CD14-positive monocyte (primary cell): ENCODE measurements around the gene C9orf78. TPM values are rescaled to one million over a fixed set of nuclear protein-coding genes. Genes with fewer than 3 reads are reported as not detected.
A peak's percentile ranks its signal among the peaks of the same experiment; 100 is the strongest.

Experiments used
- DNase-seq, 3 donors: peaks; one replicate each; pipeline ENCODE4 v3.0.0-alpha.2; 2011 to 2022
- H2AFZ ChIP-seq: 2 replicates; pipeline ENCODE4 v1.6.0; 2012; ENCODE audit warnings: mild to moderate bottlenecking, low read depth, low read length, inconsistent platforms; ENCODE audit not compliant: insufficient read depth, poor library complexity, severe bottlenecking
- H3K27ac ChIP-seq, 2 donors: 1 replicate in 1 of 2; 2 replicates in 1 of 2; pipeline ENCODE4 v1.5.1; 2012 to 2013; ENCODE audit warnings: low read length in 2 of 2, control low read depth in 1 of 2, inconsistent platforms in 1 of 2, low read depth in 1 of 2, mild to moderate bottlenecking in 1 of 2
- H3K27me3 ChIP-seq, 2 donors: one replicate each; pipeline versions ENCODE4 v1.6.0 to v1.6.1; 2011 to 2013; ENCODE audit warnings: low read length in 2 of 2; ENCODE audit not compliant: control insufficient read depth in 2 of 2, insufficient read depth in 2 of 2
- H3K36me3 ChIP-seq, 2 donors: replicated peaks in 1 of 2; 1 replicate in 1 of 2; 2 replicates in 1 of 2; pipeline versions ENCODE4 v1.5.1 to v1.6.1; 2012 to 2013; ENCODE audit warnings: low read length in 2 of 2, control low read depth in 1 of 2, inconsistent platforms in 1 of 2, mild to moderate bottlenecking in 1 of 2; ENCODE audit not compliant: insufficient read depth in 2 of 2, control insufficient read depth in 1 of 2
- H3K4me1 ChIP-seq, 2 donors: 1 replicate in 1 of 2; 2 replicates in 1 of 2; pipeline versions ENCODE4 v1.5.1 to v1.6.1; 2012 to 2013; ENCODE audit warnings: low read length in 2 of 2, control low read depth in 1 of 2, inconsistent platforms in 1 of 2, mild to moderate bottlenecking in 1 of 2, moderate library complexity in 1 of 2; ENCODE audit not compliant: insufficient read depth in 2 of 2, control insufficient read depth in 1 of 2
- H3K4me2 ChIP-seq: replicated peaks from 2 replicates; pipeline ENCODE3; 2012; ENCODE audit warnings: low read length, moderate library complexity, mild to moderate bottlenecking; ENCODE audit not compliant: poor library complexity, severe bottlenecking; ENCODE audit errors: extremely low read depth
- H3K4me3 ChIP-seq, 3 experiments: fragments of 200-600 bp in 1 of 3; sonication (generic) in 1 of 3; replicated peaks in 1 of 3; 1 replicate in 2 of 3; 2 replicates in 1 of 3; pipeline ENCODE4 v1.5.1; 2011 to 2013; ENCODE audit warnings: low read length in 3 of 3, mild to moderate bottlenecking in 3 of 3, control low read depth in 2 of 3, low read depth in 2 of 3, inconsistent platforms in 1 of 3, moderate library complexity in 1 of 3
- H3K79me2 ChIP-seq: 2 replicates; pipeline ENCODE4 v1.6.0; 2012; ENCODE audit warnings: mild to moderate bottlenecking, control low read depth, inconsistent platforms, low read length, moderate library complexity; ENCODE audit not compliant: insufficient read depth
- H3K9ac ChIP-seq: 2 replicates; pipeline ENCODE4 v1.6.0; 2017; ENCODE audit warnings: low read length, mild to moderate bottlenecking; ENCODE audit not compliant: insufficient read depth, poor library complexity, severe bottlenecking
- H3K9me3 ChIP-seq, 2 donors: replicated peaks in 1 of 2; 1 replicate in 1 of 2; 2 replicates in 1 of 2; pipeline versions ENCODE4 v1.5.1 to v1.6.1; 2012 to 2013; ENCODE audit warnings: low read length in 2 of 2, control low read depth in 1 of 2; ENCODE audit not compliant: control insufficient read depth in 1 of 2, insufficient read depth in 1 of 2
- H4K20me1 ChIP-seq: 2 replicates; pipeline ENCODE4 v1.6.0; 2012; ENCODE audit warnings: mild to moderate bottlenecking, low read length, control low read depth, moderate library complexity; ENCODE audit not compliant: insufficient read depth
- H3K27ac Mint-ChIP-seq, 7 donors: one replicate each; pipeline ENCODE4 v1.8.0; 2020; ENCODE audit warnings: mild to moderate bottlenecking in 7 of 7, mixed read lengths in 7 of 7, moderate library complexity in 6 of 7, inconsistent platforms in 2 of 7
- H3K27me3 Mint-ChIP-seq, 3 donors: one replicate each; pipeline ENCODE4 v1.8.0; 2021 to 2022; ENCODE audit warnings: low read depth in 3 of 3, mild to moderate bottlenecking in 3 of 3, mixed read lengths in 3 of 3, moderate library complexity in 3 of 3, inconsistent platforms in 1 of 3
- H3K36me3 Mint-ChIP-seq, 2 donors: one replicate each; pipeline ENCODE4 v1.8.0; 2020; ENCODE audit warnings: mixed read lengths in 2 of 2, inconsistent platforms in 1 of 2, mild to moderate bottlenecking in 1 of 2
- H3K4me1 Mint-ChIP-seq: one replicate; pipeline ENCODE4 v1.8.0; 2020; ENCODE audit warnings: mild to moderate bottlenecking, mixed read lengths
- H3K4me3 Mint-ChIP-seq, 2 donors: one replicate each; pipeline ENCODE4 v1.8.0; 2020; ENCODE audit warnings: mild to moderate bottlenecking in 2 of 2, mixed read lengths in 2 of 2, moderate library complexity in 1 of 2
- H3K9me3 Mint-ChIP-seq, 7 donors: one replicate each; pipeline ENCODE4 v1.8.0; 2020 to 2022; ENCODE audit warnings: mixed read lengths in 7 of 7, mild to moderate bottlenecking in 6 of 7, moderate library complexity in 6 of 7, inconsistent platforms in 2 of 7
- CTCF ChIP-seq: fragments of 200-600 bp; IDR thresholded peaks from one replicate; pipeline ENCODE4 v1.8.0; 2022; ENCODE audit warnings: antibody characterized with exemption, mild to moderate bottlenecking
- WGBS: methylation state at CpG from one replicate; pipeline ENCODE4 v1.1.5; 2013; ENCODE audit warnings: missing lambda C conversion rate; ENCODE audit not compliant: insufficient coverage; 5-methylcytosine and 5-hydroxymethylcytosine counted together
- intact Hi-C, 2 donors: fragments of 100-400 bp; cut with micrococcal nuclease; formaldehyde crosslinking; loops; one replicate each; pipeline versions ENCODE4 v1.15.0 to v1.15.1; 2023
- polyA plus RNA-seq, 3 donors: library from polyadenylated mRNA; depleted of rRNA in 1 of 3; unstranded in 2 of 3; stranded (reverse) in 1 of 3; fragments of 300-500 nt in 2 of 3; fragments of >200 nt in 1 of 3; fragmentation: Illumina TruSeq in 2 of 3; gene quantifications; 1 replicate in 2 of 3; 2 replicates in 1 of 3; pipeline ENCODE4 v1.2.3, GENCODE V29; 2012 to 2021

The C9orf78 gene
- polyA plus RNA-seq, 3 donors: 53.3 to 82.4 (median 65.5) TPM

DNA sequence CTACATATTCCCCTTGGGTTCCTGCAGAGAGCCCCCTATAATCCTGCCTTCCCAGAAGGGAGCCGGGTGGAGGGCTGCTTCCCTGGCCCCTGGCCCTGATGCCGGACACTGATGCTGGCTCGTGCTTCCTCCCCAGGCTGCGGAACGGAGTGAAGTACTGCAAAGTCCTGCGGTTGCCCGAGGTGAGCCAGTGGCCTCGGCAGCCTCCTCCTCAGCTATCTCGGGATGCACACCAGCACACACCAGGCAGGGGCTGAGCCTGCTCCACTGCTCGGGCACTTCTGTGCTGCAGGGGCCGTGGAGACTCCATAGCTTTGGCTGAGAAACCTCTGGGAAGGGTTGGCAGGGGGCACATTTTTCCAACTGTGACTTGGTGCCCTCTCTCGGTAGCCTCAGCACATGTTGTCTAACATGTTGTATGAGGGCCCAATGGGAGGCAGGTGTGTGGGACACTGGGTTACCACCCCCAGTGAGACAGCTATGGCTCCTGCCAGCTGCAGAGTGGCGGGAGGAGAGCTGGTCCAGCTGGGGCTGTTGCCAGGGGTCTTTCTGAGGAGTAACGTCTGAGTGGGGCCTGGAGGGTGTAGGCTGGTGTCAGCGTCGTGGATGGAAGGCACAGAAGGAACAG, 38.6 kb upstream of the C9orf78 start:
- H3K27me3 ChIP-seq: no peaks in the 10 kb centered on the region
- H3K27ac ChIP-seq: no peak overlapping the region
- Mint-ChIP-seq H3K27me3 (peaks cover 0 to 2% (median 2%) of the 10 kb centered on the region in 3 donors), H3K36me3 (peaks cover 39 to 58% of the 10 kb centered on the region in 2 donors), H3K4me3 (no peak overlapping the region), H3K27ac (peak overlapping the region in 2 of 7 donors; percentile 67 to 87), H3K4me1 (no peaks in the 10 kb centered on the region), H3K9me3 (peaks cover 0 to 3% (median 0%) of the 10 kb centered on the region in 7 donors)
- WGBS: 89% methylated on average over 15 of the region's 16 CpGs
- peaks cover 33 to 41% of the 10 kb centered on the region in 2 donors for H3K36me3 ChIP-seq
- TF ChIP-seq CTCF: no peak
- H2AFZ ChIP-seq: no peak overlapping the region
- H3K4me1 ChIP-seq: no peaks in the 10 kb centered on the region
- no peaks in the 10 kb centered on the region for H3K79me2 ChIP-seq
- no peak overlapping the region for H3K4me2 ChIP-seq
- intact Hi-C loops: no loop called here
- no peaks in the 10 kb centered on the region for H3K9me3 ChIP-seq
- no peaks in the 10 kb centered on the region for H4K20me1 ChIP-seq
- DNase-seq: no peak
- H3K4me3 ChIP-seq: no peak overlapping the region
- H3K9ac ChIP-seq: no peak overlapping the region

DNA sequence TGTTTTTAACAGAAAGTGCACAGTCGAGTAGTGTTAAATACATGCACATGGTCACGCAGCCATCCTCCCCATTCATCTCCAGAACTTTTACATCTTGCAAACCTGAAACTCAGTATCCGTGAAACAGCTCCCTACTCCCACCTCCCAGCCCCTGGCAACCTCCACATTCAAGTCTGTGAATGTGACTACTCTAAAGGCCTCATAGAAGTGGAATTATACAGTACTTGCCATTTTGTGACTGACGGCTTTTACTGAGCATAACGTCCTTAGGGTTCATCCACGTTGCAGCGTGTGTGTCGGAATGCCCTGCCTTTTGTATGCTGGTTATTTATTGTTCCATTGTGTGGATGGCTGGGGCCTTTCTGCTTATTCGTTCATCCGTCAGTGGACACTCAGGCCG, 36.0 kb upstream of the C9orf78 start:
- Histone ChIP-seq H3K4me1 (no peaks in the 10 kb centered on the region), H3K27me3 (no peaks in the 10 kb centered on the region), H3K4me2 (no peak overlapping the region), H4K20me1 (no peaks in the 10 kb centered on the region), H3K9me3 (no peaks in the 10 kb centered on the region), H3K4me3 (no peak overlapping the region), H3K36me3 (peaks cover 46% of the 10 kb centered on the region in 2 donors), H2AFZ (no peak overlapping the region), H3K9ac (no peak overlapping the region), H3K79me2 (no peaks in the 10 kb centered on the region), H3K27ac (no peak overlapping the region)
- no peak for DNase-seq
- Mint-ChIP-seq H3K36me3 (peaks cover 37 to 71% of the 10 kb centered on the region in 2 donors), H3K4me1 (peaks cover 12% of the 10 kb centered on the region), H3K27ac (no peak overlapping the region), H3K4me3 (no peak overlapping the region), H3K27me3 (peaks cover 0 to 3% (median 2%) of the 10 kb centered on the region in 3 donors), H3K9me3 (peaks cover 0 to 3% (median 0%) of the 10 kb centered on the region in 7 donors)
- WGBS: 93% methylated on average over 6 of the region's 11 CpGs
- no peak for TF ChIP-seq CTCF
- intact Hi-C loops: no loop called here
